ENCODE data around the gene OSMR.

- TF ChIP-seq CTCF (IDR thresholded peaks at IDR 0.05): no peak
- no peak for TF ChIP-seq ZFX (IDR thresholded peaks at IDR 0.05; ENCODE audit: borderline replicate concordance)
These were observed 46.0 kb upstream of the OSMR start for GRCh38 chr5:38799556-38800377.
